Neural progenitor cell (in vitro differentiated cells): Measurements from ENCODE around the gene DLGAP4.

Source experiments
- EZH2phosphoT487 ChIP-seq: fragments of 200-600 bp; sonication (generic); IDR thresholded peaks from 2 replicates; pipeline ENCODE4 v1.6.1; 2017; ENCODE audit warnings: antibody characterized with exemption
- TF ChIP-seq, protein P1 (sequence below): fragments of 200-600 bp; sonication (generic); IDR thresholded peaks from 2 replicates; pipeline ENCODE4 v1.5.1; 2017; ENCODE audit warnings: antibody characterized with exemption, mild to moderate bottlenecking

DNA sequence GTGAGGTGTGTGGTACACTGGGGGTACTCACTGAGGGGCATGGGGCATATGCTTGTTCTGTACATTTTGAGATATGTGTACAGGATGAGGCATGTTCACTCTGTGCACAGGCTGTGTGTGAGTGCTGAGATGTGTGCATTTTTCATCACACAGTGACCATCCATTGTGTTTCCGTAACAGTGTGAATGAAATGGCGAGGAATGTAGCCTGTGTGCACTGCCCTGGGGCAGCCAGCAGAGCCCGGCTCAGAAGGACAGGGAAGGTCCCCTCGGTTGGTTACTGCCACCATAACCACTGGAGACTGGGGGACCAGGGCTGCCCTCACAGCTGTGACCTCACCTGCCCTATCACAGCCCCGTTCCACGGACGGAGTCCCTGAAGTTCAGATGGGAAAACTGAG lies 129.0 kb downstream of the DLGAP4 start:
- TF ChIP-seq, protein P1, sequence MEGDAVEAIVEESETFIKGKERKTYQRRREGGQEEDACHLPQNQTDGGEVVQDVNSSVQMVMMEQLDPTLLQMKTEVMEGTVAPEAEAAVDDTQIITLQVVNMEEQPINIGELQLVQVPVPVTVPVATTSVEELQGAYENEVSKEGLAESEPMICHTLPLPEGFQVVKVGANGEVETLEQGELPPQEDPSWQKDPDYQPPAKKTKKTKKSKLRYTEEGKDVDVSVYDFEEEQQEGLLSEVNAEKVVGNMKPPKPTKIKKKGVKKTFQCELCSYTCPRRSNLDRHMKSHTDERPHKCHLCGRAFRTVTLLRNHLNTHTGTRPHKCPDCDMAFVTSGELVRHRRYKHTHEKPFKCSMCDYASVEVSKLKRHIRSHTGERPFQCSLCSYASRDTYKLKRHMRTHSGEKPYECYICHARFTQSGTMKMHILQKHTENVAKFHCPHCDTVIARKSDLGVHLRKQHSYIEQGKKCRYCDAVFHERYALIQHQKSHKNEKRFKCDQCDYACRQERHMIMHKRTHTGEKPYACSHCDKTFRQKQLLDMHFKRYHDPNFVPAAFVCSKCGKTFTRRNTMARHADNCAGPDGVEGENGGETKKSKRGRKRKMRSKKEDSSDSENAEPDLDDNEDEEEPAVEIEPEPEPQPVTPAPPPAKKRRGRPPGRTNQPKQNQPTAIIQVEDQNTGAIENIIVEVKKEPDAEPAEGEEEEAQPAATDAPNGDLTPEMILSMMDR, result no peak
- TF ChIP-seq EZH2phosphoT487, result no peak
